ENCODE measurements around the gene DTNBP1. TPM values are rescaled to one million over a fixed set of nuclear protein-coding genes. Genes with fewer than 3 reads are reported as not detected.

Gene DTNBP1, protein sequence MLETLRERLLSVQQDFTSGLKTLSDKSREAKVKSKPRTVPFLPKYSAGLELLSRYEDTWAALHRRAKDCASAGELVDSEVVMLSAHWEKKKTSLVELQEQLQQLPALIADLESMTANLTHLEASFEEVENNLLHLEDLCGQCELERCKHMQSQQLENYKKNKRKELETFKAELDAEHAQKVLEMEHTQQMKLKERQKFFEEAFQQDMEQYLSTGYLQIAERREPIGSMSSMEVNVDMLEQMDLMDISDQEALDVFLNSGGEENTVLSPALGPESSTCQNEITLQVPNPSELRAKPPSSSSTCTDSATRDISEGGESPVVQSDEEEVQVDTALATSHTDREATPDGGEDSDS
- 2.2 and 6.4 TPM in 2 replicates for total RNA-seq

- no peak for TF ChIP-seq CTCF (IDR thresholded peaks at IDR 0.05; ENCODE audit: insufficient read depth, low read depth, low read length)
- peak within 1 kb of the TSS; percentile 84 for H3K4me3 ChIP-seq (ENCODE audit: low read depth, low read length)
- peak; percentile 64 for DNase-seq (ENCODE audit: low read depth)
These were observed at the start of gene DTNBP1 for GRCh38 chr6:15662326-15663129. Gene DTNBP1 (minus strand): TSS chr6:15663028. CDS start chr6:15662869, 159 bp downstream.

GRCh38 chr6:15709651-15710269, 46.9 kb upstream of the DTNBP1 start:
- DNase-seq (ENCODE audit: low read depth): no peak
- H3K4me3 ChIP-seq (ENCODE audit: low read depth, low read length): no peak overlapping the region
- TF ChIP-seq CTCF (IDR thresholded peaks at IDR 0.05; ENCODE audit: insufficient read depth, low read depth, low read length): no peak

DNA sequence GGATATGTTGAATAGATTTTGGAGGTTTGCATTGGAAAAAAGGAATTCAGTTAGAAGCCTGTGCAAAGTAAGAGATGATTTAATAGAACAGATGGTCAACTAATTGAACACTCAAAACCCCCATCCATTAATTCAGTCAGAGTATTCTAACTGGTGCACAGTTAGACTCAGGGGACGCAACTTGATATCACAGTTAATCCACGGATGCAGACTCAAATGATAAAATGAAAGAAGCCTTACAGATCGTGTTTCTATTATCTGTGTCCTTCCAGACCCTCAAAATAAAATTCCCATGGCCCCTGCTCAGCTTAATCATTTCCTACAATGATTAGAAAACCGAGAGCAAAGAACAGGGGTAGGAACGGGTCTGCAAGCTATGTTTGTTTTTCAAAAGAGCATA, 45.4 kb upstream of the DTNBP1 start:
- no peak for TF ChIP-seq CTCF (IDR thresholded peaks at IDR 0.05; ENCODE audit: insufficient read depth, low read depth, low read length)
- no peak overlapping the region for H3K4me3 ChIP-seq (ENCODE audit: low read depth, low read length)
- DNase-seq (ENCODE audit: low read depth): no peak

DNA sequence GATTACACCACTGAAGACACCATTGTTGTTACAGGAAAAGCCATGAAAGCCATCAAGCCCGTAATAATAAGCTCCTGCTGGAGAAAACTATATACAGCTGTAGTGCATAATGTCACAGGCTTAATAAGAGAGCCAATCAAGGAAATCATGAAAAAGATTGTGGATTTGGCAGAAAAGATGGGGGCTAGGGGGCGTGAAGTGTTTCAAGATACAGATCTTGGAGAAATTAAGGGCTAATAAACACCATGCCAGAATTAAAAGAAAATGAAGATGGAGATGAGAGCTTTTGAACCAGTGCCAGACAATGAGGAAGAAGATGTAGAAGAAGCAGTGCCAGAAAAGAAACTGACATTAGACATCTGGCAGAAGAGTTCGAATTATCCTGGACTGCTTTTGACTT, 43.2 kb upstream of the DTNBP1 start:
- no peak for DNase-seq (ENCODE audit: low read depth)
- no peak overlapping the region for H3K4me3 ChIP-seq (ENCODE audit: low read depth, low read length)
- TF ChIP-seq CTCF (IDR thresholded peaks at IDR 0.05; ENCODE audit: insufficient read depth, low read depth, low read length): no peak

DNA sequence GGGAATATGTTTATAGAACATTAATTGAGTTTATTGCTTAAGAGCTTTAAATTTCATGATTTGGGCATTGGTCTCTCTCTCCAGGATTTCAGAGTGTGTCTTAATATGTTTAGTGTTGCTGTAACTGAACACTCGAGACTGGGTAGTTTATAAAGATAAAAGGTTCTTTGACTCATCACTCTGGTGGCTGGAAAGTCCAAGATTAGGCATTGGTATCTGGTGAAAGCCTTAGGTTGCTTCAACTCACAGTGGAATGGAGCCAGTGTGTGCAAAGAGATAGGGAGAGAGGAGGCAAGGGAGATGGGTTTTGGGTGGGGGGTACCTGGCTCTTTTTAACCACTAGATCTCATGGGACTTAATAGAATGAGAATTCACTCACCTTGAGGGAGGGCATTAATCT, 35.6 kb upstream of the DTNBP1 start:
- DNase-seq (ENCODE audit: low read depth): no peak
- no peak for TF ChIP-seq CTCF (IDR thresholded peaks at IDR 0.05; ENCODE audit: insufficient read depth, low read depth, low read length)
- H3K4me3 ChIP-seq (ENCODE audit: low read depth, low read length): no peak overlapping the region

- no peak overlapping the region for H3K4me3 ChIP-seq (ENCODE audit: low read depth, low read length)
- no peak for DNase-seq (ENCODE audit: low read depth)
- TF ChIP-seq CTCF (IDR thresholded peaks at IDR 0.05; ENCODE audit: insufficient read depth, low read depth, low read length): no peak
These were observed 35.1 kb upstream of the DTNBP1 start for GRCh38 chr6:15697895-15698294.
